Left colon (tissue), 2 donors: ENCODE measurements around the gene SMIM31. TPM values are rescaled to one million over a fixed set of nuclear protein-coding genes. Genes with fewer than 3 reads are reported as not detected.

Experiments used
- ATAC-seq: fragments of 200-7000 bp; cut with Tn5 transposase; one replicate; pipeline ENCODE4 v1.9.1; 2020; ENCODE audit warnings: mild to moderate bottlenecking, moderate library complexity
- DNase-seq, 2 donors: peaks; one replicate each; pipeline ENCODE4 v3.0.0-alpha.2; 2020
- intact Hi-C, 2 donors: fragments of 100-400 bp; cut with DNase I in 1 of 2; cut with micrococcal nuclease in 1 of 2; formaldehyde crosslinking; loops; one replicate each; pipeline versions ENCODE4 v1.11.2 to v1.14.0; 2022; cut with DNase I, micrococcal nuclease
- long read RNA-seq: library from polyadenylated mRNA; unstranded; transcript quantifications from one replicate; pipeline ENCODE4 v2.0.0, GENCODE V29; 2021
- total RNA-seq, 2 donors: library from RNA; stranded (reverse); fragmentation: NEBNext Ultra II Directional; extraction: Animal tissue kit (Norgen Biotek cat#: 25700); gene quantifications; one replicate each; pipeline ENCODE4 v1.2.1, GENCODE V29; 2021
- donor health status: DM: no; HTN: no; CAD: no.
- donor health status: DM: yes; HTN: yes; CAD: no.

The SMIM31 gene
- total RNA-seq = 10 to 100 TPM; 30.6 to 31.9 TPM
- long read RNA-seq, transcript SMIM31-201 (3 exons, 3,123 nt) = major isoform, 7 of 17 reads
- long read RNA-seq, partial matches to known transcripts = 2 of 17 reads
- long read RNA-seq, other reads (novel, unspliced or antisense) = 8 of 17 reads

GRCh38 chr4:164753873-164754488, at the start of gene SMIM31:
Gene SMIM31, plus strand, starts transcription at chr4:164754131. Its CDS starts 16,313 bp downstream, at chr4:164770444.
- intact Hi-C loops = no loop called here
- DNase-seq = no peak
- peak; percentile 99 for ATAC-seq

- DNase-seq (no peak), ATAC-seq (no peak)
- intact Hi-C loops = no loop called here
These were observed 47.3 kb upstream of the SMIM31 start for GRCh38 chr4:164706675-164707074.

GRCh38 chr4:164716901-164717300, 37.0 kb upstream of the SMIM31 start:
- DNase-seq (no peak), ATAC-seq (peak; percentile 56)
- intact Hi-C loops = no loop called here

GRCh38 chr4:164718827-164719226, 35.1 kb upstream of the SMIM31 start:
- DNase-seq = no peak
- no peak for ATAC-seq
- intact Hi-C loops = no loop called here

- no peak for ATAC-seq
- intact Hi-C loops = loop anchor here in 1 of 2 donors (10.0 kb wide), 1 partner anchor 1170 kb away; no protein-coding TSS in a partner anchor
- DNase-seq = no peak
These were observed 28.9 kb upstream of the SMIM31 start for GRCh38 chr4:164725066-164725465.

DNA sequence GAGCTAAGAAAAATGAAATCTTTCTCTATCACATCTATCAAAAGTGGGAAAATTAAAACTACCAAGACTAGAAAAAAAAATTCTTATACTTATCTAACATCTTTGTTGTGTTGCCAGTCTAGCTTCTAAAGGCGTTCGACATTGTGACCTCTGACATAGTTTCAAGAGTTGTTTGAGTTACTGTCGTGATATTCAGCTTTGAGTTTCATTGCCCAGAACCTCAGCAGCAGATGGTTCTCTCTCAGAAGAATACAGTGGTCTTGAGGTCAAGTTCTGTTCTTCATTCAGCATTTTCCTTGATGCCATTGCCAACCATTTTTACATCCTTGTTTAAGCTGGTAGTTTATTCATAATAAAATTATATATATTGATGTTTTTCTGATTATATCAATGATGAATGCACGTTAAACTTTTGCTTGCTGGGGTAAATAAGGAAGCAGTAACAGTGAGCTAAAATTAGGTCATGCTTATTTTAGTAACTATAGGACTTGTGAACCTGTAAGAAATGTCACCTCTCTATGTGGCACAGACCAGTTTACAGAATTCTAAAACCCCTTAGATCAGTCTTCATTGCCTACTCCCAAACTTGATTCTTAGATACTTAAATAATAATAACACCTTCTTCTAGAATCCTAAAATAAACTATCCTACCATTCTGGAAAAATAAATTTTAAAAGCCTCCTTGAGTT, 23.1 kb upstream of the SMIM31 start:
- intact Hi-C loops = loop anchor here in 1 of 2 donors (10.0 kb wide), 1 partner anchor 1176 kb away; no protein-coding TSS in a partner anchor
- DNase-seq (no peak), ATAC-seq (no peak)

DNA sequence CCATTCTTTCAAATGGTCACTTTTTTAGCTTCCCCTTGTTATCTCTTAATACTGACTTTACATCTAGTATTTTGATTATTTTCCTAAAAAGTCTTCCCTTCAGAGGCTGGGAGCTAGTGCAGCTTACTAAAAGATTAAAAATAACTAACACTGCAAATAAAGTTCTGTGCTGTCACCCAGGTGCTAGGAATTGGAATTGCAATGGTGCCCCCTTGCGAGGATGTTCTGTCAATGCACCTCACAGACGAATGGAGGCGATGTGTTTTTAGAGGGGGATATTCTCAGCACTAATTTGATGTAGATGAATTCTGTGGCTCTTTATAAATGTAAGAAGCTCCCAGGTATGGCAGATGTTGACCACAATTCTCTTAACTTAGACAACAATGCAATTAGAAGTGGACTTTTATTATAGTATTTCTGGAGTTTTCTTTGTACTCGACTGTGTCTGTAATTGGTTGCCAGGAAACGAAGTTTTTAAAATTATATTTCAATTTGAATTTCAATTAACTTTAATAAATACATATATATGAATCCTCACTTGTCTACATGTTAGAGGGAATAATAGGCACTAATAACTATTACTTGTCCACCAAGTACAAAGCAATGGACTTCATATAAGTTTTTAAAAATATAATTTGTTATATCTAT, 22.0 kb upstream of the SMIM31 start:
- peak; percentile 38 for ATAC-seq
- intact Hi-C loops = loop anchor here in 1 of 2 donors (10.0 kb wide), 1 partner anchor 1177 kb away; no protein-coding TSS in a partner anchor
- DNase-seq = peak in 1 of 2 donors; percentile 23

GRCh38 chr4:164734484-164734883, 19.4 kb upstream of the SMIM31 start:
- no peak for DNase-seq
- intact Hi-C loops = loop anchor here in 1 of 2 donors (10.0 kb wide), 1 partner anchor 1180 kb away; no protein-coding TSS in a partner anchor
- ATAC-seq = no peak

GRCh38 chr4:164748375-164748774, 5.6 kb upstream of the SMIM31 start:
- no peak for ATAC-seq
- intact Hi-C loops = no loop called here
- DNase-seq = no peak

- intact Hi-C loops = no loop called here
- no peak for DNase-seq
- no peak for ATAC-seq
These were observed 1.5 kb downstream of the SMIM31 start for GRCh38 chr4:164755432-164755831.

DNA sequence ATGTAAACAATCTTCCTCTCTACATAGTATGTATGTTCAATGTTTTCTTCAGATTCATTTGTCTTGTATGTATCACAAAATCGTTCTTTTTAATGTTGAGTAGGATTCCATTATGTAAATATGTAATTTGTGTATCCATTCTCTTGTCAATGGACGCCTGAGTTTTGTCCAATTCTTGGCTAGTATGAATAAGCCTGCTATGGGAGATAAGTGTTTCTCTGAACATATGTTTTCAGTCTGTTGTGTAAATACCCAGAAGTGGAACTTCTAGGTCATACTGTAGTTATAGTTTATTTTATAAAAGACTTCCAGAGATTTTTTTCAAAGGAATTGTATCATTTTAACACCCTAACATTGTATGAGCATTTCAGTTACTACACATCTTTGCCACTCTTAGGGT, 2.8 kb downstream of the SMIM31 start:
- DNase-seq (no peak), ATAC-seq (no peak)
- intact Hi-C loops = no loop called here

GRCh38 chr4:164761241-164761640, 7.3 kb downstream of the SMIM31 start:
- intact Hi-C loops = no loop called here
- DNase-seq = no peak
- peak; percentile 97 for ATAC-seq

- no peak for DNase-seq
- intact Hi-C loops = no loop called here
- no peak for ATAC-seq
These were observed 7.9 kb downstream of the SMIM31 start for GRCh38 chr4:164761746-164762275.

DNA sequence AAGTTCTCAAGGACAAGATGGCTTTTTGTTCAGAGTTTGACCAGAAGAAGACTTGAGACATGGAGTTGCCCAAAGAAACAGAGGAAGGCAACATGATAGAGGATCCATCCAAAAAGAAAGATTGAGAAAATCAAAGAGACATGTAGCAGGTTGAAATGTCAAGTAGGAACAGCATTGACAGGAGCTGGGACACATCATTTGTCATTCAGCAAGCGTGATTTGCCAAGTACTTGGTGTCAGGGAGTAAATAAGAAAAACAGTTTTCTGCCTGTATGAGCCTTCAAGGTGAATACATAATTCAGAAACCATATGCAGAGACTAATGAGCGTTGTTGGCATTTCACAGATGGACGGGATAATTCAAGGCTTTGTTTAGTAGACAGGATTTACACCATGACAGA, 11.2 kb downstream of the SMIM31 start:
- intact Hi-C loops = no loop called here
- DNase-seq (no peak), ATAC-seq (no peak)

- intact Hi-C loops = no loop called here
- no peak for ATAC-seq
These were observed 11.9 kb downstream of the SMIM31 start for GRCh38 chr4:164765833-164766232.

GRCh38 chr4:164768516-164768915, 14.6 kb downstream of the SMIM31 start:
- intact Hi-C loops = no loop called here
- DNase-seq (no peak), ATAC-seq (no peak)

More at GRCh38 chr4:164765833-164766232, 11.9 kb downstream of the SMIM31 start:
- DNase-seq = no peak

DNA sequence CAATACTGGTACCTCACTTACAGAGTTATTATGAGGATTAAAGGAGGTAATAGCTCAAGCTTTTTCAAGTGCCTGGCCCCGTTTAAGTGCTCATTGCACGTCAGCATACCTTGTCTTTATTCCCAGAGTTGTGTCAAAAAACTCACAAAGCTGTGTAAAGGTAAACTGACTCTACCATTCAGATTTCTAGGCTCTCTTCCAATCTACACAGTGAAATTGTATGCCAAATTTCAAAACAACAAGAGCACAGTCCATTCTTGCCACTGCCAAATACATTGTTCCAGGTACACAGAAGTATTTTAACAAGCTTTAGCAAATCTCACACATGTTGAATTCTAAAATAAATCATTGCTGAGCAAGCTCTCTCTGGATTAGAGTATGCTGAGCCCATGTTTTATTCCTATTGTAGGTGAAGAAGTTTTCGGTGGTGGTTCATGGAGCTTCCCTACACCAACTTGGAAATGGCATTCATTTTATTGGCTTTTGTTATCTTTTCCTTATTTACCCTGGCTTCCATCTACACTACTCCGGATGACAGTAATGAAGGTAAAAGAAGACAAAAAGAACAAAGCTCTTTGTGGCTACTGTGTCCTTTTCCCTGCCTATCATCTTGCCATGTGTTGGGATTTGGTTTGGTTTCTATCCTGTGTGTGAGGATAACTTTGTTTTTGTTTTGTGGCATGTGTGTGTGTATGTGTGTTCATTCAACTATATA, 16.2 kb downstream of the SMIM31 start:
- DNase-seq (no peak), ATAC-seq (peak; percentile 74)
- intact Hi-C loops = no loop called here

- DNase-seq = no peak
- ATAC-seq = peak; percentile 81
These were observed 17.2 kb downstream of the SMIM31 start for GRCh38 chr4:164771088-164771487.

GRCh38 chr4:164772076-164772475, 18.1 kb downstream of the SMIM31 start:
- intact Hi-C loops = no loop called here
- DNase-seq (no peak), ATAC-seq (no peak)

More at GRCh38 chr4:164771088-164771487, 17.2 kb downstream of the SMIM31 start:
- intact Hi-C loops = no loop called here
